DMS153 treated with DMSO at 0.1 percent for 48 hours (cell line): ENCODE data around the gene LDLRAD2.

Source experiments
- DNase-seq: peaks from one replicate; lab custom pipeline; 2025; ENCODE audit not compliant: unreplicated experiment; lab: John Stamatoyannopoulos, UW

Gene LDLRAD2

GRCh38 chr1:21841852-21842466 is 29.9 kb downstream of the LDLRAD2 start:
- no peak for DNase-seq

GRCh38 chr1:21842606-21843162 is 30.6 kb downstream of the LDLRAD2 start:
- no peak for DNase-seq

- DNase-seq, result no peak
These were observed 31.1 kb downstream of the LDLRAD2 start for GRCh38 chr1:21843208-21843607.

- no peak for DNase-seq
These were observed 31.9 kb downstream of the LDLRAD2 start for GRCh38 chr1:21843996-21844395.

GRCh38 chr1:21845646-21846641 is 33.9 kb downstream of the LDLRAD2 start:
- DNase-seq, result no peak

- no peak for DNase-seq
These were observed 35.4 kb downstream of the LDLRAD2 start for GRCh38 chr1:21847223-21848205.

- DNase-seq, result no peak
These were observed 36.6 kb downstream of the LDLRAD2 start for GRCh38 chr1:21848524-21849174.

DNA sequence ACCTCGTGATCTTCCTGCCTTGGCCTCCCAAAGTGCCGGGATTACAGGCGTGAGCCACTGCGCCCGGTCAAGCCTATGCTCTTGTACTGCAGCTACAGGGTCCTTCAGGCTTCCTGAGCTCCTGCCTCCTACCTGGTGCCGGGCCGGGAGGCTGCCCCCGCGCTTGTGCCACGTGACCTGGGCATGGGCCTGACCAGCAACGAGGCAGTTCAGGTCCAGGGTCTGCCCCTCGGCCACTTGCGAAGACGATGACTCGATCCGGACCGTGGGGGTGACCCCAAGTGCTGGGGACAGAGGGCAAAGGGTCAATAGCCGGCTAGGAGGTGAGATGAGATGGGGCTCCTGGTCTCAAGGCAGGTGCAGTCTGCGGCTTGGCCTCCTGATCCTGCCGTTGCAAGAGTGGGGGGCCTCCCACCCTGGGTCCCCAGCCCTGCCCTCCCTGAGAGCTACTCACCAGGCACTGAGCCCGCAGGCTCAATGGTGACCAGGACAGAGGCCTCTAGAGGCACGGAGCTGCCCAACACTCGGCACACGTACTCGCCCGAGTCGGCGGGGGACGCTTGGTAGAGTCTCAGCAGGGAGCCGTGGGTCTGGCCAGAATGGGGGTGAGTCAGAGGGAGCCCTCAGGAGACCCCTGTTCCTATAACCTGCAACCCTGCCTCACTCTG is 38.0 kb downstream of the LDLRAD2 start:
- no peak for DNase-seq

GRCh38 chr1:21851430-21852250 is 39.6 kb downstream of the LDLRAD2 start:
- no peak for DNase-seq

- DNase-seq, result no peak
These were observed 40.4 kb downstream of the LDLRAD2 start for GRCh38 chr1:21852282-21853130.

DNA sequence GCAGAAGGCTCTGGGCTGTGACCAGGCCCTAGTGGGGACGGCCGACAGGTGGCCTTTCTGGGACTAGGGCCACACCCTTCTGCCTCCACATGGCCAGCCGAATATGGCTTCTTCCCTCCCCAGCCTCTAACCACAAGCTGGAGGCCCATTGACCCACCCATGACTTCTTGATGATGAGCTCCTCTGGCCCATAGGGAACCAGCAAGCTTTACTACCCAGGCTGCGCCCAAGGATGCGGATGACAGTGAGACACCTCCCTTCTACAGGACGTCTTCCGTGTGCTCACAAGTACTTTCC is 41.0 kb downstream of the LDLRAD2 start:
- DNase-seq, result no peak

DNA sequence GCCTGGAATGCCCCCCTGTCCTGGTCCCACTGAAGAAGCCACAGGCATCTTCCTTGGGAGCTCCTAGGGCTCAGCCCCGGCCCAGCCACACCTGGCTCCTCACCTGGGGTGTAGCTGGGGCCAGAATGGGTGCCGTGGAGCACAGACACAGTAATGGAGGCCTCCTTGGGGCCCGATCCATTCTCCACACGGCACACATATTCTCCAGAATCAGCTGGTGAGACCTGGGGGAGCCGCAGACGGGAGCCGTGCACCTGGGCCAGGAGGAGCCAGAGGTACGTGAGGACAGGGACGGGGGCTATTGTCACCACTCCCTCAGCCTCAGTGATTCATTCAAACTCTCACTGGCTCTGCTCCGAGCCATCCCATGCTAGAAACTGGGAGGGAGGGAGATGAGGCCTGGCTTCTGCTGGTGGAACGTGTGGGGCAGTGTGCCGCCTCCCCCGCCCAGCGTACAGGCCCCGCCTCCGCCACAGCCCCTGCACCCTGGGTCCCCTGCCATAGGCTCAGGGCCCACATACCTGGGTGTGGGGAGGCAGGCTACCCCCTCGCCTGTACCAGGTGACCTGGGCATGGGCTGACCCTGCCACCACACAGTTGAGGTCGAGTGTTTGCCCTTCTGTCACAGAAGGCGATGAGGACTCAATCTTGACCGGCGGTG is 42.2 kb downstream of the LDLRAD2 start:
- no peak for DNase-seq

GRCh38 chr1:21854751-21855131 is 42.7 kb downstream of the LDLRAD2 start:
- DNase-seq, result no peak

DNA sequence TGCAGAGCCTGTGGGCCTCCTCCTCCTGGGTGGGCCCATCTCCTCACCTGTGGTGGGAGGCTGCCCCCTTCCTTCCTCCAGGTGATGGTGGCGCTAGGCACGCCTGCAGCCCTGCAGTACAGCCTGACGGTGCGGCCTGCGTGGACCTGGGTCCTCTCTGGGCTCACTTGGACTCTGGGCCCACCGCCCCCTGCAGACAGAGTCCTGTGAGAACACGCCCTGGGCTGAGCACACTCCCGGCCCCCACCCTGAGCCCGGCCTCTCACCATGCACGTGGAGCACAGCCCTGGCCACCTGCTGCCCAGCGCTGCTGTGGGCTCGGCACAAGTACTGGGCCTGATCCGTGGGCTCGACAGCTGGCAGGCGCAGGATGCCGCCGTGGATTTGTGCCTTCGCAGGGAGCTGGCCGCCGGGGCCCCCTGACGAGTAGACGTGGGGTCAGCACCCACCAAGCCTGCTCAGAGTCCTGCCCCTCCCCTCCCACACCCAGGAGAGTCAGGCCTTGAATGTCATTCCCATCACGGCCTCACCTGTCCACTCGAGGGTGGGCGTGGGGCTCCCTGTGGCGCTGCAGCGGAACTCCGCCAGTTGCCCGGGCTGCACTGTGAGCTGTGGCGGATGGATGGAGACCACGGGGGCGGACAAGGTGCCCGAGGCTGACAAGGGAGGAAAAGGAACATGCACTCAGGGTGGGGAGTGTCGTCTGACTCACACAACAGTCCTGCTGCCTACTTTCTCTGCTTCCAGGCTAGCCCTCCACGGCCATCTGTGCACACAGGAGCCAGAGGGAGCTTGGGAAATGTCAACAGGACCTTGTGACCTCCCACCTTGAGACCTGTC is 43.4 kb downstream of the LDLRAD2 start:
- DNase-seq, result no peak

DNA sequence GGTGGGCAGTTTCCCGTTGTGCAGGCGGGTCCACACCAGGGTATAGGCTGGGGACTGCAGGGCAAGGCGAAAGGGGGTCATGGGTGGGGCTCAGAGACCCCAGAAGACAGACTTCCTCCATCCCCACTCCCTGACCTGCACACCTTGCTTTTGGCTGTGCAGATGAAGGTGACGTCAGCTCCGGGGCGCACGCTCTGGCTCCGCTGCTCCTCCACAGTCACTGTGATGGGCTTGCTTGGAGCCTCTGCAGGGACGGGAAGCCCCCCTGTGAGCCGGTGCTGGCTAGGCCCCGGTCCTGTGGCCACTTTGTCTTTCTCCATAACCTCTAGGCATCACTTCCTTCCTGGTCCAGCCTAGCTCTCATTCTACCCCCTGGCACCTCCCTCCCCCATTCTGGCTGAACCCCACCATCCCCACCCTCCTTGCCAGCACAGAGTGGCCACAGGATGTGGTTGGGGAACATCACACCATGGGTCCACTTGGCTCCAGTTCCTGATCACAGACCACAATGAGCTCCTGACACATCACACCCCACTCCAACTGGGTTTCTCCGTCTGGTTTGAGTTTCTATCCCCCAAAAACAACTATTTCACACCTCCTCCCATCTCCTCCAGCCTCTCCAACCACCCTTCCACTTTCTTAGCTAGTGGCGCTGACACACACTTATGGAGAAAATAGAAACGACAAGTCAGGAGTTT is 45.2 kb downstream of the LDLRAD2 start:
- no peak for DNase-seq
